ENCODE results near the gene OLFML2B.

GRCh38 chr1:162030759-162031280 is 7.2 kb upstream of the OLFML2B start:
- no peak for TF ChIP-seq CREM (IDR thresholded peaks at IDR 0.05)
- no peak for TF ChIP-seq CREM (CRISPR knock-in tag; IDR thresholded peaks at IDR 0.05)
- no peak for TF ChIP-seq CSRNP1 (CRISPR knock-in tag; IDR thresholded peaks at IDR 0.05)
- TF ChIP-seq HMGXB4 (CRISPR knock-in tag; IDR thresholded peaks at IDR 0.05; ENCODE audit: borderline replicate concordance in 1 of 2, low read depth in 1 of 2) = no peak
- no peak for TF ChIP-seq CTCF (CRISPR knock-in tag; IDR thresholded peaks at IDR 0.05)
